Spinal cord (tissue), 10 donors: Measurements from ENCODE around the gene KIF5C. TPM values are rescaled to one million over a fixed set of nuclear protein-coding genes. Genes with fewer than 3 reads are reported as not detected.

Source experiments
- DNase-seq, 6 donors: peaks; one replicate each; pipeline versions ENCODE4 v3.0.0 to v3.0.0-alpha.2; 2013 to 2015; ENCODE audit warnings: low spot score in 6 of 6, low read depth in 4 of 6
- H3K27ac ChIP-seq: one replicate; pipeline ENCODE4 v1.5.1; 2013; ENCODE audit warnings: low read depth, low read length, control low read depth
- H3K27me3 ChIP-seq: one replicate; pipeline ENCODE4 v1.6.1; 2013; ENCODE audit warnings: low read length; ENCODE audit not compliant: control insufficient read depth, insufficient read depth
- H3K36me3 ChIP-seq: one replicate; pipeline ENCODE4 v1.6.1; 2013; ENCODE audit warnings: low read length; ENCODE audit not compliant: control insufficient read depth, insufficient read depth
- H3K4me1 ChIP-seq: one replicate; pipeline ENCODE4 v1.6.1; 2013; ENCODE audit warnings: low read length; ENCODE audit not compliant: control insufficient read depth, insufficient read depth
- H3K4me3 ChIP-seq: one replicate; pipeline ENCODE4 v1.5.1; 2013; ENCODE audit warnings: low read depth, low read length, control low read depth
- H3K9me3 ChIP-seq: one replicate; pipeline ENCODE4 v1.6.1; 2013; ENCODE audit warnings: low read length; ENCODE audit not compliant: control insufficient read depth, insufficient read depth
- whole genome bisulfite sequencing: methylation state at CpG from one replicate; pipeline ENCODE4 v1.1.5; 2013; ENCODE audit warnings: missing lambda C conversion rate; ENCODE audit not compliant: insufficient coverage; 5-methylcytosine and 5-hydroxymethylcytosine counted together
- polyA plus RNA-seq, 2 donors: library from polyadenylated mRNA; unstranded; fragments of 120-200 nt; gene quantifications; one replicate each; pipeline ENCODE4 v1.2.1, GENCODE V29; 2013; ENCODE audit not compliant: insufficient read length in 2 of 2
- total RNA-seq, 2 donors: library from RNA; depleted of rRNA in 1 of 2; stranded (reverse); fragments of 120-200 nt in 1 of 2; fragments of >200 nt in 1 of 2; gene quantifications; one replicate each; pipeline versions ENCODE4 v1.2.3 to v1.2.4, GENCODE V29; 2013 to 2014
- donor health status: healthy.

KIF5C gene
- total and polyA plus RNA-seq, 4 donors: 79.2 to 279 (median 210) TPM

- no peak overlapping the region for H3K4me3 ChIP-seq
- H3K4me1 ChIP-seq: peaks cover 27% of the 10 kb centered on the region
- no peak overlapping the region for H3K27ac ChIP-seq
- H3K27me3 ChIP-seq: no peaks in the 10 kb centered on the region
- H3K36me3 ChIP-seq: peaks cover 32% of the 10 kb centered on the region
- WGBS: 11% methylated on average over 1 of the region's 6 CpGs
- peak in 1 of 6 donors; percentile 32 for DNase-seq
- no peaks in the 10 kb centered on the region for H3K9me3 ChIP-seq
Measured at GRCh38 chr2:149000158-149000938, 125.3 kb downstream of the KIF5C start.

- no peak for DNase-seq
- H3K4me1 ChIP-seq: peaks cover 27% of the 10 kb centered on the region
- no peak overlapping the region for H3K27ac ChIP-seq
Measured at GRCh38 chr2:149001496-149001895, 126.5 kb downstream of the KIF5C start.

GRCh38 chr2:149002378-149002890, 127.4 kb downstream of the KIF5C start:
- H3K27ac ChIP-seq: no peak overlapping the region
- WGBS: 97% methylated on average over 11 of the region's 14 CpGs
- DNase-seq: no peak
- H3K4me3 ChIP-seq: no peak overlapping the region
- H3K27me3 ChIP-seq: no peaks in the 10 kb centered on the region
- H3K4me1 ChIP-seq: peaks cover 27% of the 10 kb centered on the region
- H3K9me3 ChIP-seq: no peaks in the 10 kb centered on the region
- H3K36me3 ChIP-seq: peaks cover 34% of the 10 kb centered on the region

More at GRCh38 chr2:149001496-149001895, 126.5 kb downstream of the KIF5C start:
- Histone ChIP-seq H3K27me3 (no peaks in the 10 kb centered on the region), H3K9me3 (no peaks in the 10 kb centered on the region), H3K36me3 (peaks cover 31% of the 10 kb centered on the region), H3K4me3 (no peak overlapping the region)
- 58% methylated on average over 7 of the region's 7 CpGs for WGBS

GRCh38 chr2:149002891-149003740, 128.1 kb downstream of the KIF5C start:
- Histone ChIP-seq H3K36me3 (peaks cover 37% of the 10 kb centered on the region), H3K27me3 (no peaks in the 10 kb centered on the region), H3K4me3 (no peak overlapping the region), H3K9me3 (no peaks in the 10 kb centered on the region), H3K27ac (no peak overlapping the region), H3K4me1 (peaks cover 22% of the 10 kb centered on the region)
- 92% methylated on average over 31 of the region's 31 CpGs for WGBS
- DNase-seq: no peak

- Histone ChIP-seq H3K27ac (no peak overlapping the region), H3K9me3 (no peaks in the 10 kb centered on the region), H3K4me3 (no peak overlapping the region), H3K4me1 (peaks cover 9% of the 10 kb centered on the region), H3K27me3 (no peaks in the 10 kb centered on the region), H3K36me3 (peaks cover 39% of the 10 kb centered on the region)
- no peak for DNase-seq
- WGBS: 86% methylated on average over 1 of the region's 3 CpGs
Measured at GRCh38 chr2:149004836-149005235, 129.8 kb downstream of the KIF5C start.

GRCh38 chr2:149005471-149006077, 130.5 kb downstream of the KIF5C start:
- peak in 1 of 6 donors; percentile 46 for DNase-seq
- H3K27me3 ChIP-seq: no peaks in the 10 kb centered on the region
- WGBS: 79% methylated on average over 3 of the region's 6 CpGs
- H3K36me3 ChIP-seq: peaks cover 46% of the 10 kb centered on the region
- no peak overlapping the region for H3K27ac ChIP-seq
- H3K9me3 ChIP-seq: no peaks in the 10 kb centered on the region
- H3K4me1 ChIP-seq: peaks cover 7% of the 10 kb centered on the region
- H3K4me3 ChIP-seq: no peak overlapping the region

DNA sequence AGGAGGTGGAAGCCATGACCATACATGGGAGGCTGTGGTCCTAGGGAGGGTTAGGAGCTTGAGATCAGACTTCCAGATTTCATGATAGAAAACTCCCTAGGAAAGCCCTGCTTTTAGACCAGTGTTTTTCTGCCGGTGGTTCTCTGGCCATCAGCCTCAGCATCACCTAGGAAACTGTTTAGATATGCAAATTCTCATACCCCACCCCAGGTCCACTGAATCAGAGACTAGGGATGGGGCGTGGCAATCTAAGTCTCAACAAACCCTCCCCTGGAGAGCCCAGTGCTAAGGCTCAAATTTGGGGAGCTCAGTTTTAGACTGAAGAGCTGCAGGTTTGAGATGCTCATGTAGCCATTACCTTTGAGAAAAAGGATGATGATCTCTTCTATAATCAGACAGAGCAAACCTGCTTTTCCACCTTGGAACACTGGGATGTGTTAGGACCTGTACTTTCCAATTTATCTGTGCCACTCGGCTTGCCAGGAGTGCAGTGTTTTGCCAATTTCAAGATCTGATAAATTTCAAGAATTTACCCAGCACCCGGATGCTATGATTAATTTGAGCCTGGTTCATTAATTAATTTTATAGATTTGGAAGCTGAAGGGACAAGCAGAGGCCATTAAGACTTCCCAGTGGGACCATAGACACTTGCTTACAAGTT, 132.0 kb downstream of the KIF5C start:
- Histone ChIP-seq H3K4me1 (peaks cover 4% of the 10 kb centered on the region), H3K27ac (no peak overlapping the region), H3K36me3 (peaks cover 47% of the 10 kb centered on the region), H3K27me3 (no peaks in the 10 kb centered on the region), H3K4me3 (no peak overlapping the region), H3K9me3 (no peaks in the 10 kb centered on the region)
- no peak for DNase-seq
- WGBS: 31% methylated on average over 2 of the region's 4 CpGs

DNA sequence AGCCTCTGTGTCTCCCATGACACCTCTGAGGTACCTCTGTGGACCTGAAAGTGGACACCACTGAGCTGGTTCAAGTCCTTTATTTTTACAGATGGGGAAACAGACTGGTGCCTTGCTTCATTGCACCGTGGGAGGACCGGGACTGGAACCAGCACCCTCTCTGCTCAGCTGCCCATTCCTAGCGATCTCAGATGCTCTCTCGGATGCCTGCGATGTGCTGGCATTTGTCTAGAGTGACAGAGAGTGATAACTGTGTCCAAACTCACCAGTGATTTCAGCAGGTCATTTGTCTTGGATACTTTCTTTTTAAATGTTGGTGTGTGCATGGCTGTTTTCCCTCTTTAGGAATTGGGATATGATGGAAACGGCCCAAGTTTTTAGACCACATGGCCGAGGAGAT, 133.4 kb downstream of the KIF5C start:
- no peaks in the 10 kb centered on the region for H3K27me3 ChIP-seq
- H3K4me1 ChIP-seq: peaks cover 4% of the 10 kb centered on the region
- peaks cover 45% of the 10 kb centered on the region for H3K36me3 ChIP-seq
- DNase-seq: no peak
- H3K9me3 ChIP-seq: no peaks in the 10 kb centered on the region
- WGBS: 77% methylated on average over 5 of the region's 7 CpGs
- H3K27ac ChIP-seq: no peak overlapping the region
- H3K4me3 ChIP-seq: no peak overlapping the region
